CD4-positive, alpha-beta T cell (primary cell): ENCODE data around the gene CPVL. TPM values are rescaled to one million over a fixed set of nuclear protein-coding genes. Genes with fewer than 3 reads are reported as not detected.

ENCODE experiments used
- ATAC-seq: fragments of 200-7000 bp; cut with Tn5 transposase; one replicate; pipeline ENCODE4 v1.10.0; 2022; ENCODE audit warnings: mild to moderate bottlenecking; ENCODE audit not compliant: poor library complexity
- CTCF ChIA-PET: fragments of 350-600 bp; sonication (Branson Sonifier 250); formaldehyde crosslinking; loops from one replicate; lab custom pipeline; 2021; ENCODE audit warnings: antibody characterized with exemption, inconsistent platforms; lab: Charles Lee
- POLR2A ChIA-PET: fragments of 350-600 bp; sonication (Branson Sonifier 250); formaldehyde crosslinking; loops from one replicate; lab custom pipeline; 2021; ENCODE audit warnings: antibody characterized with exemption, inconsistent platforms; lab: Charles Lee
- DNase-seq, 14 experiments: peaks; one replicate each; pipeline ENCODE4 v3.0.0-alpha.2; 2013 to 2020; ENCODE audit warnings: mixed read lengths in 2 of 14
- H3K27ac ChIP-seq, 2 donors: one replicate each; pipeline versions ENCODE4 v1.5.1 to v1.7.0; 2013; ENCODE audit warnings: low read length in 2 of 2, low read depth in 1 of 2, mild to moderate bottlenecking in 1 of 2
- H3K27me3 ChIP-seq, 2 experiments: 1 replicate in 1 of 2; 2 replicates in 1 of 2; pipeline versions ENCODE4 v1.6.1 to v1.7.0; 2013; ENCODE audit warnings: low read length in 2 of 2, control low read depth in 1 of 2, mild to moderate bottlenecking in 1 of 2, moderate library complexity in 1 of 2; ENCODE audit not compliant: insufficient read depth in 2 of 2, control insufficient read depth in 1 of 2
- H3K36me3 ChIP-seq: one replicate; pipeline ENCODE4 v1.6.1; 2013; ENCODE audit warnings: low read length, control low read depth; ENCODE audit not compliant: insufficient read depth
- H3K4me1 ChIP-seq: one replicate; pipeline ENCODE4 v1.6.1; 2013; ENCODE audit warnings: low read length, control low read depth; ENCODE audit not compliant: insufficient read depth
- H3K4me3 ChIP-seq: one replicate; pipeline ENCODE4 v1.5.1; 2013; ENCODE audit warnings: mild to moderate bottlenecking, low read length, moderate library complexity
- H3K9me3 ChIP-seq, 2 experiments: 1 replicate in 1 of 2; 2 replicates in 1 of 2; pipeline versions ENCODE4 v1.6.1 to v1.7.0; 2013; ENCODE audit warnings: low read length in 2 of 2, mild to moderate bottlenecking in 2 of 2, control low read depth in 1 of 2, moderate library complexity in 1 of 2; ENCODE audit not compliant: control insufficient read depth in 1 of 2, insufficient read depth in 1 of 2
- H3K27ac Mint-ChIP-seq: one replicate; pipeline ENCODE4 v1.8.0; 2020; ENCODE audit warnings: mixed read lengths
- H3K27me3 Mint-ChIP-seq: one replicate; pipeline ENCODE4 v1.8.0; 2021; ENCODE audit warnings: mixed read lengths
- H3K36me3 Mint-ChIP-seq: one replicate; pipeline ENCODE4 v1.8.0; 2021; ENCODE audit warnings: low read depth, mixed read lengths
- H3K4me1 Mint-ChIP-seq: one replicate; pipeline ENCODE4 v1.8.0; 2021; ENCODE audit warnings: low read depth, mixed read lengths
- H3K4me3 Mint-ChIP-seq: one replicate; pipeline ENCODE4 v1.8.0; 2020; ENCODE audit warnings: mild to moderate bottlenecking, mixed read lengths
- H3K9me3 Mint-ChIP-seq: one replicate; pipeline ENCODE4 v1.8.0; 2020; ENCODE audit warnings: mixed read lengths
- intact Hi-C, 2 experiments: fragments of 100-400 bp; cut with DNase I in 1 of 2; cut with micrococcal nuclease in 1 of 2; formaldehyde crosslinking; loops; one replicate each; pipeline versions ENCODE4 v1.15.1 to v1.9.0; 2023 to 2025; cut with DNase I, micrococcal nuclease
- total RNA-seq, 174 experiments: library from RNA in 2 of 174; stranded (reverse) in 2 of 174; gene quantifications; one replicate each; pipeline ENCODE4 v1.2.3 and lab custom pipeline; 2021 to 2026
- TF ChIP-seq, protein P1 (sequence below): fragments of 200-600 bp; IDR thresholded peaks from one replicate; pipeline ENCODE4 v1.8.0; 2022; ENCODE audit warnings: antibody characterized with exemption, mild to moderate bottlenecking

CPVL gene
- total RNA-seq, 2 experiments from 2014 or later: 3.8 to 4.5 TPM

DNA sequence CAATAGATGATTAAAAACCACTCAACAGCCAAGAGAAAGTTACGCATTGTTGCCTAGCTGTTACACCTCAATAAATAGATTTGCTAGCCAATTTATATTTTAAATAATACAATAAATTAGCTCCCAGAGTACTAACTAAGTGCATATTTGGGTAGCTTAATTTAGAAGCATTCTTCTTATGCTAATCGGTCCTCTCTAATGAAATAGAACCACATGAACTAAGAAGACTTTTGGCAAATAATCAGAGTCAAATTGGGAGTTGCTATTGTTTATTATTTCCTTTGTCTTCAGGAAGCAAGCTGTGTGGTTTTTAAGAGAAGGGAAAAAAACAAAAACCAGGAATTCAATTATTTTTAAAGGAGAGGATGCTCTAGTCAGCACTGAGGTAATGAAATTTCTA, 139.2 kb downstream of the CPVL start:
- Histone ChIP-seq H3K4me1 (no peaks in the 10 kb centered on the region), H3K9me3 (no peaks in the 10 kb centered on the region), H3K27ac (no peak overlapping the region), H3K27me3 (no peaks in the 10 kb centered on the region), H3K36me3 (no peaks in the 10 kb centered on the region), H3K4me3 (no peak overlapping the region)
- Mint-ChIP-seq H3K36me3 (no peaks in the 10 kb centered on the region), H3K27ac (no peak overlapping the region), H3K4me3 (no peak overlapping the region), H3K27me3 (no peaks in the 10 kb centered on the region), H3K9me3 (no peaks in the 10 kb centered on the region), H3K4me1 (no peaks in the 10 kb centered on the region)
- ChIA-PET POLR2A (no interaction called here), CTCF (no interaction called here)
- DNase-seq (no peak), ATAC-seq (no peak)
- intact Hi-C loops: no loop called here
- TF ChIP-seq, protein P1, sequence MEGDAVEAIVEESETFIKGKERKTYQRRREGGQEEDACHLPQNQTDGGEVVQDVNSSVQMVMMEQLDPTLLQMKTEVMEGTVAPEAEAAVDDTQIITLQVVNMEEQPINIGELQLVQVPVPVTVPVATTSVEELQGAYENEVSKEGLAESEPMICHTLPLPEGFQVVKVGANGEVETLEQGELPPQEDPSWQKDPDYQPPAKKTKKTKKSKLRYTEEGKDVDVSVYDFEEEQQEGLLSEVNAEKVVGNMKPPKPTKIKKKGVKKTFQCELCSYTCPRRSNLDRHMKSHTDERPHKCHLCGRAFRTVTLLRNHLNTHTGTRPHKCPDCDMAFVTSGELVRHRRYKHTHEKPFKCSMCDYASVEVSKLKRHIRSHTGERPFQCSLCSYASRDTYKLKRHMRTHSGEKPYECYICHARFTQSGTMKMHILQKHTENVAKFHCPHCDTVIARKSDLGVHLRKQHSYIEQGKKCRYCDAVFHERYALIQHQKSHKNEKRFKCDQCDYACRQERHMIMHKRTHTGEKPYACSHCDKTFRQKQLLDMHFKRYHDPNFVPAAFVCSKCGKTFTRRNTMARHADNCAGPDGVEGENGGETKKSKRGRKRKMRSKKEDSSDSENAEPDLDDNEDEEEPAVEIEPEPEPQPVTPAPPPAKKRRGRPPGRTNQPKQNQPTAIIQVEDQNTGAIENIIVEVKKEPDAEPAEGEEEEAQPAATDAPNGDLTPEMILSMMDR: no peak

DNA sequence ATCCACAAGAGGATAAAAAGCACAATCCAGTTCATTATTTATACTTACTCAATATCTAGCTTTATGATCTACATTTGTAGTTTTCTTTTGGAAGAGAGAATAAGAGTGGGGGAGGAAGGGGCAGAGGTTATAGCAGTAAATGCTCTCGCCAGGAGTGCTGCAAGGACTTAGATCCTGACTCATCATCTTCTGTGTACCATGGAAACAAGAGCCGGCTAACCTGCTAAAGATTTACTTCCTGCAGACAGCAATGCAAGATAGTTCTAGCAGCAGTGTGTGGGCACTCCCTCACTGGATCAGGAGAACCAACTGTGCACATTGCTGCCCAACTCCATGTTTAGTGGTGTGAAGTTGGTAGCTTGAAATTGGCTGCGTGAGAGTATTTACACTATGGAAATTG, 140.5 kb downstream of the CPVL start:
- H3K36me3 ChIP-seq: no peaks in the 10 kb centered on the region
- no peak overlapping the region for H3K27ac Mint-ChIP-seq
- no peaks in the 10 kb centered on the region for H3K27me3 ChIP-seq
- DNase-seq (no peak), ATAC-seq (no peak)
- no peaks in the 10 kb centered on the region for H3K4me1 ChIP-seq
- TF ChIP-seq, protein P1: no peak
- H3K9me3 Mint-ChIP-seq: no peaks in the 10 kb centered on the region
- intact Hi-C loops: no loop called here
- no peaks in the 10 kb centered on the region for H3K36me3 Mint-ChIP-seq
- H3K4me3 Mint-ChIP-seq: no peak overlapping the region
- no peaks in the 10 kb centered on the region for H3K9me3 ChIP-seq
- no peak overlapping the region for H3K4me3 ChIP-seq
- POLR2A ChIA-PET: no interaction called here
- H3K27ac ChIP-seq: no peak overlapping the region
- CTCF ChIA-PET: no interaction called here
- no peaks in the 10 kb centered on the region for H3K4me1 Mint-ChIP-seq
- H3K27me3 Mint-ChIP-seq: no peaks in the 10 kb centered on the region

DNA sequence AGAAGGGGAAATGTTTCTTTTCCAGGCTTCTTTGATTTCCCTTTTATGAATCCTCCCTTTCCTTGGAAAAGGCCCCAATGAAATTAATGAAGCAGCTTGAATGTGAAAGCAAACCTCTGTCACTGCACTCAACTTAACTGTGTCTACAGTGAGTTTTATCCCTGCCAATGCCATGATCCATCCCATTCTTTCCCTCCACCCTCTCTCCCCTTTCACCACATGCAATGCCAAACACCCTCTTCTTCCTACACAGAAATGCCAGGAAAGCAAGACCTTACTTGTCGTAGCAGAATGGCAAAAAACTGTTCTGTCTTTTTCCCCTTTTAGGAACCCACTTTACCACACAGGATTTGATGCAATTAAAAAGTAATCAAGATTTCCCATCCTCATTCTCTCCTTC, 140.9 kb downstream of the CPVL start:
- Histone ChIP-seq H3K4me1 (no peaks in the 10 kb centered on the region), H3K27me3 (no peaks in the 10 kb centered on the region), H3K27ac (no peak overlapping the region), H3K9me3 (peaks cover 0 to under 1% of the 10 kb centered on the region in 2 experiments), H3K36me3 (no peaks in the 10 kb centered on the region), H3K4me3 (no peak overlapping the region)
- Mint-ChIP-seq H3K27ac (no peak overlapping the region), H3K4me3 (no peak overlapping the region), H3K9me3 (no peaks in the 10 kb centered on the region), H3K36me3 (no peaks in the 10 kb centered on the region), H3K27me3 (no peaks in the 10 kb centered on the region), H3K4me1 (no peaks in the 10 kb centered on the region)
- CTCF ChIA-PET: no interaction called here
- DNase-seq (no peak), ATAC-seq (no peak)
- TF ChIP-seq, protein P1: no peak
- POLR2A ChIA-PET: no interaction called here
- intact Hi-C loops: no loop called here
